ENCODE measurements around the gene MREG.

MREG gene
- 4.3 to 11.2 (median 8.4) reads per million in 4 donors for total RNA-seq

GRCh38 chr2:216013080-216013909 lies at the start of gene MREG:
Gene MREG, minus strand, starts transcription at chr2:216013551. Its CDS starts 224 bp downstream, at chr2:216013327.
- peak; percentile 67 to 84 (median 76) for DNase-seq

- DNase-seq, result no peak
Measured at GRCh38 chr2:216059233-216059834, 46.0 kb upstream of the MREG start.

DNA sequence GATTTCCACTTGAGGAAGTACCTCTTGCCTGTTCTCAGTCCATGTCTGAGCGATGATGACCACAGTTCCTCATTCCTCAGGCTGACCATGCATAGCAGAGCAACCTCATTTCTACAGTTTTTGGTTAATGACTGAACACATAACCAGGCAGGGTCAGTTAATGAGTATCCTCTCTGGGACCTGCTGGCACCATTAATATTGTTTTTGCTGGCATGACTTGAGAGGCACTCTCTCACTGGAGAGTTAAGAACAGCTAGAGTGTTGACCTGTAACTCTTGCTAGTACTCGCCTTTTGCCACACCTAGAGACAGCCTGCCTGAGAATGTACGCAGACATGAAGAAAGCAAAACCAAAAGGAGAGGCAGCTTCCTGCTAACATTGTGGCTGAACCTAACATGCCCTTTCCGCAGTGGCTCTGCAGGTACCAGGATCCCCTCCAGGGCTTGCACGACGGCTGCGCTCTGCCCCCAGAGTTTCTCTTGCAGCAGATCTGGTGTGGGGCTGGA lies 44.4 kb upstream of the MREG start:
- DNase-seq, result peak in 4 of 5 donors; percentile 17 to 79 (median 32)

DNA sequence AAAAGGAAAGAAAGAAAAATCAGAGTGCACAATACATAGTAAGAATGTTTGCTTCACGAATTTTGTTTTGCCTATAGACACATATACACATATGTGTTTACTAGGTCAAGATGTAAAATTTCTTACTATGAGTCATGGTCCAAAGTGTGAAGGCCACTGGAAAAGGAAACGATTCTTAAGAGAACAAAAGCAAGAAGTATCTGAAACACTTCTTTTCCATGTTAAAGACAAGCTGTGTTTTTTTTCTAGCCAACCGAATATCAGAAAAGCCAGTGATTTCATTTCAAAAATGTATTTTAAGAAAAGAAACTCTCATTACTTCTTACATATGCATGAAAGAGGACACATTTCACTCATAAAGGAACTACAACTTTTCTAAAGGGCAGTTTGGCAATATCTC lies 43.4 kb upstream of the MREG start:
- DNase-seq, result no peak

DNA sequence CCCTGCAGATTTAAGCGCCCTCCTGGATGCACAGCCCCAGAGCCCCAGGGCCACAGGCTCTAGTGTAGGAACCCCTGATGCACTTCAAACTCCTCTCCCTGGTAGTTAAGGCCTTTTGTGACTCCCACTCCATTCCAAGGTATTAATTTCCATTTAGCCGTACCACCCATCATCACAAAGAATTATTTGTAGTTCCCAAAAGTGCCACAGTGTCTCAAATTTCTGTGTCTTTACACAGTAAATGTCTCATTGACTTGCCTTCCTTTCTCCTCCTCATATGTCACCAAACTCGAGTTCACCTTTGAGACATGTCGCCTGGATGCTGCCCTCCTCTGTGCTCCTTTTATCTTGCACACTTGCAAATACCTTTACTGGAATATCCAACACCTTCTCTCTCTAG lies 42.3 kb upstream of the MREG start:
- no peak for DNase-seq

DNA sequence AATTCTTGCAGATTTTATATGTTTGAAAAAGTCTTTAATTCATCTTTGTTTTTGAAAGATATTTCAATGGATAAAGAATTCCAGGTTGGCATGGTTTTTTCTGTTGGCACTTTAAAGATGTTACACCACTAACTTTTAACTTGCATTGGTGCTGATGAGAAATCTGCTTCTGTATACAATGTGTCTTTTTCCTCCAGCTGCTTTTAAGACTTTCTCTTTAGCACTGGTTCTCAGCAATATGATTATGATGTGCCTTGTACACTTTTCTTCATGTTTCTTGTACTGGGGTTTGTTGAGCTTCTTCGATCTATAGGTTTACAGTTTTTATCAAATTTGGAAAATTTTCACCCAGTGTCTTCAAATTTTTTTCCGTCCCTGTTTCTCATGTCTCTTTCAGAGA lies 39.1 kb upstream of the MREG start:
- DNase-seq, result no peak

DNA sequence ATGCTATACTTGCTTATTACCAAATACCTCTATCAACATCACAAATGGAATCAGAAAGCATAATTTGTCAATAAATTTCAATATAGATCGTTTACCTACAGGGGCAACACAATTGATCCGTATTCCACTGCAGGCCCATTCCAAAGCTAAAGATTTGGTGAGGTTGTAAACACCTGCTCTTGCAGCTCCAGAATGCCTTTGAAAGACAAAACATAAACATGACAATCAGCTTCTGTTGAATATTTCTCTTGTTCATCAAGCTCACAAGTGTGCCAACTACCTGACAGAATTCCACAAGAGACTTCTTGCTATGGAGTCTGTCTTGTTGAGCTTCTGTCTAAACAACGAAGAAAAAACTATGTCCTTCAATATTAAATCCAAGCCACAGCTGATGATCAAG lies 38.0 kb upstream of the MREG start:
- no peak for DNase-seq

DNA sequence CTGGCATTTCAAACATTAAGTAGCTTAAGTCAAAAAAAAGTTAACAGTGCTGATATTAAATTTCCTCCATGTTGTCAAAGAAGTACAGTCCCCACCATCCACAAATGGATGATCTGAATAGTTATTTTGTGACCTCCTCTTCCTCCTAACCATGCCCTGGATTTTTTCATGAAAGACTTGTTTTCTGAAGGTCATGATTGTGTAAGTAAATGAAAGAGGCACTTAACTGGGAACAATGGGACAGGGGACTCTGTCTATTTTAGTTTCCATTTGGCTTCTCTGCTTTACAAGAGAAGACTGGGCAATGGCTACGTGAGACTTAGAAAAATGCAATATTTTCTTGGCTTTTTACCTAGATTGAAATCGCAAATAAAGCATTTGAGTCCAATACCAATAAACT lies 36.1 kb upstream of the MREG start:
- no peak for DNase-seq

- no peak for DNase-seq
Measured at GRCh38 chr2:216047397-216047796, 34.0 kb upstream of the MREG start.

- peak in 1 of 5 donors; percentile 22 for DNase-seq
Measured at GRCh38 chr2:216044883-216045486, 31.6 kb upstream of the MREG start.

DNA sequence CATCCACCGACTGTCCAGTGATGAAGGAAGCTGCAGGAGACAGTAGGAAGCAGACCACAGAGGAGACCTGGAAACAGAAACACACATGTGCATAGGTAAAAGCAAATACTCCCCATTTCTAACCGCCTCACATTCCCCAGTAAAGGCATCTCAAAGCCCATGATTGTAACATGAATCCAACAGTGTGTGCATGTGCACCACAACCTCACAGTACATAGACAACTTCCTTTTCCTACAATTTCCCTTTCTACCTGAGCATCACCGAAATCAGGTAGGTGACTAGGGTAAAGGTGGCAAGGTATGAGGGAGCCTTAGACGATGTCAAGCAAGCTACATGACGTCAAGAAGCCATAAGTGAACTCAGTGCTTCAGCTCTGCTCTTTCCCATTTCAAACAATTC lies 30.6 kb upstream of the MREG start:
- no peak for DNase-seq

- DNase-seq, result no peak
Measured at GRCh38 chr2:216041438-216041837, 28.1 kb upstream of the MREG start.

DNA sequence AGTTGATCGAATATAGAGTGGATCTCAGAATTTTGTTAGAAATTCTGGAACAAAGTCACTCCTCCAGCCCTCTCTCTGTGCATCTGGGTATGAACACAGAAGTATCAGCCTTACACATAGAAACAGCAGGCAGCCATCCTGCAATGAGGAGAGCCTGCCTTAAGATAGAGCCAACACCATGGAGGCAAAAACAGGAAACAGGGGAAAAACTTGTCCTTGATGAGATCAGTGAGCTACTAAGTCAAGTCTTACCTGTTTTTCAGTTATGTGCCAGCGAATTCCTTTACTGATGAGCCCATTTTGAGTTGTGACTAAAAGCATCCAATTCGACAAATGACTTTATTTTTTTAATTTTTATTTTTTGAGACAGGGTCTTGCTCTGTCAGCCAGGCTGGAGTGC lies 26.6 kb upstream of the MREG start:
- DNase-seq, result no peak

GRCh38 chr2:216034065-216034464 lies 20.7 kb upstream of the MREG start:
- DNase-seq, result peak; percentile 35 to 75 (median 53)

DNA sequence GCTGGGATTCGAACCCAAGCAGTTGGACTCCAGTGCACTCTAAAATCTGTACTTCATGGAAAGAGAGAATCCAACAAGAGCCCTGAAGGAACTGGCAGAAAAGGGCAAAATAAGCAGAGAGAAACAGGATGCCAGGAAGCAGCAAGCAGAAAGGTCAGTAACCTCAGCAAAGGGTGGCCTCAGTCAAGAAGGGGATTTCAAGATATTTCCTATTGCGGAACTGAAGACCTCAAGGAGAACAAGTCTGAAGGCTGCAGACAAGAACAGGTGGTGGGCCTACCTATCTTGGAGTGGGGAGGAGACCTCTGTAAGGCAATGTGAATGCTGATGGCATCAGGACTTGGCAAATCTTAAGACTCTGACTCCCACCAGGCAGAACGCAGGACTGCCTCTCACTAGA lies 20.1 kb upstream of the MREG start:
- no peak for DNase-seq

DNA sequence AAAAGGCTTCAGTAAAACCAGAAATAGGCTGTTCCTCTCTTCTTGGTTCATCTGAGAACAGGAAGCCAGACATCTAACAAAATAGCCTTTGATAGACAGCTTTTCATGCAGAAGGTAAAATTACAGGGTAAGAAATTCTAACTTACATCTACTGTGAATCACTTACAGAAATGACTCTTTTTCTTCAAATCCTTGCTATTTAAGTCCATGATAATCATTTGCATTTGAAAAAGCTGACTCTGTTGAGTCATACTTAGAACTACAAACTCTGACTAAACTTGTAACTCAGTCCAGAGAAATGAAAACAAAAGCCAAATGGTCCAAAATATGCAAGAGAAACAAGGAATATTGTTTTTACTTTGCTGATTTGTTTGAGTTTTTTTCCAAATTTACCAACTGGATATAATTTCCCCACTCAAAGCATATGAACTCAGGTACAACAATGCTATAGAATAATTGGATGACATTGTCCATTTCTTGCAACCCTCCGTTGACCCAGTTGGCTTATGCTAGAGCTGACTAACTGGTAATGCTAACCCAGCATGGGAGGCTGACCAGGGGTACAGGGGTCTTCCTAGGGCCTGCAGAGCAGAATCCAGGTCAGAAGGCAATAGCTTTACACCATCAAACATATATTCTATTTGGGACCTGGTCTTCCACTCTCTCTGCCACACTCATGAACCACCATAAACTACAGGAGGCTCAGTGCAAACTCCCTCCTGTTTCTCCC lies 18.8 kb upstream of the MREG start:
- peak in 1 of 5 donors; percentile 74 for DNase-seq

DNA sequence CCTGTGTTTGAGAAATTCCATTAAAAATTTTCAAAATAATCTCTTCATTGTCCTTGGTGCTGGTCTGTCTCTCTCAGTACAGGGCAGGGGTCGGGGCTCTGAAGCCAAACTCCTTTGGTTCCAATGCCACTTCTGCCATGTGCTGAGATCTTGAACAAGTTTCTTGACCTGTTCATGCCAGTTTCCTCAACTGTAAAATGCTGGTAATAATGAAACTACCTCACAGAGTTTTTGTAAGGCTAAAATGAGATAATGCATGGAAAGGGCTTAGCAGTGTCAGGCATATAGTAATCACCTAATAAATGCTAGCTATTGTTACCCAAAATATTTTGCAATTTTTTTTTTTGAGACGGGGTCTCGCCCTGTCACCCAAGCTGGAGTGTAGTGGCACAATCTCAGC lies 16.9 kb upstream of the MREG start:
- DNase-seq, result peak in 1 of 5 donors; percentile 19

DNA sequence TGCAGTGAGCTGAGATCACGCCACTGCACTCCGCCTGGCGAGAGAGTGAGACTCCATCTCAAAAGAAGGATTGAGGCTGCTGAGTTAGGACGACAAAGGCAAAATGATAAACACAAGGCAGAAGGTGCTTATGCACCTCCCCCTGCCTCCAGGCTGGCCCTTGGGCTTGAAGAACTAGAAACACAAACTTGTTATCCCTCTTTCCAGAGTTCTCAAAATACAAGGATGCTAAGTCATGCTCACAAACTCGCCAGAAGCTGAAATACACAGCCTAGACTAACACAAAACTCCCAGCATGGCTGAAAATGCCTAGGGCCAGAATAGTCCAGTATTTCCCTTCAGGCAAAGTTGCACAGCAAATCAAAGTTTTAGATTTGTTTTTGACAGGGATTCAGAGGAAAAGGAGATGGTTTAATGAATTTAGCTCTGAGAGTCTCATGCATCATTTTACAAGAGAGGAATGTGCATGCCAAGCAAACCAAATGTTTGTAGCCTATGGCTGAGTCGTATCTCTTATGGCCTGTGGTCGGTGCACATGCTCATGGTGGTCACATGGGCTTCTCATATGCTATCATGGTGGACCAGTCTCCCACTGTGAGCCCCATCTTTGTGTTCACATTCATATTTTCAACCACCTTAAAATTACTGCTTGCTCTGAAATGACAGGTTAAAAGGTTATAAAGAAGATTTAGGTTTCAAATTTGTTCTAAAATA lies 16.2 kb upstream of the MREG start:
- peak in 1 of 5 donors; percentile 28 for DNase-seq

- DNase-seq, result no peak
Measured at GRCh38 chr2:216024779-216025336, 11.5 kb upstream of the MREG start.

DNA sequence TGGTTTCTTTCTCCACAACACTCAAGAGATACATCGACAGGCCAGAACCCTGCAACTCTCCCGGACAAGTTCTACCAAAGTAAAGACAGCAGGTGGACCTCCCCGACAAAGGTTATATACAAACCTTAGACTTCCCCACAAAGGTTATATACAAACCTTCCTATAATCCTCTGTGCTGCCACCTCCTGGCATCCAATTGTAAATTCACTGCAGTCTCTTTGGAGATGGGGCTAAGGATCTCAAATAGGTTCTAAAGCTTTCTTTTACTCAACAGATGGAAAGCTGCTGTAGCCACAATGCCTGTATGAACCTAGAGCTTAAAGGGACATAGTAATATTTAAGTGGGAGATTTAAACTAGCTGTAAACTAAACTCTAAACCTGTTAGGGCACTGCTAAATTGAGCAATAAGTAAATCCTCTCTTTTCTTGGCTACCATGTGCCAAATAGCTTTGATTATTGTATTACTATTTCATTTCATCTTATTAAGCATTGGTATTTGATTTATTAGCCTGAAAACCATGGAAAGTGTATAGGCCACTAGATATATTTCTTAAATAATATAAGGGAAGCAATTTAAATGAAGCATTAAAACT lies 9.8 kb upstream of the MREG start:
- peak in 2 of 5 donors; percentile 26 to 49 for DNase-seq

DNA sequence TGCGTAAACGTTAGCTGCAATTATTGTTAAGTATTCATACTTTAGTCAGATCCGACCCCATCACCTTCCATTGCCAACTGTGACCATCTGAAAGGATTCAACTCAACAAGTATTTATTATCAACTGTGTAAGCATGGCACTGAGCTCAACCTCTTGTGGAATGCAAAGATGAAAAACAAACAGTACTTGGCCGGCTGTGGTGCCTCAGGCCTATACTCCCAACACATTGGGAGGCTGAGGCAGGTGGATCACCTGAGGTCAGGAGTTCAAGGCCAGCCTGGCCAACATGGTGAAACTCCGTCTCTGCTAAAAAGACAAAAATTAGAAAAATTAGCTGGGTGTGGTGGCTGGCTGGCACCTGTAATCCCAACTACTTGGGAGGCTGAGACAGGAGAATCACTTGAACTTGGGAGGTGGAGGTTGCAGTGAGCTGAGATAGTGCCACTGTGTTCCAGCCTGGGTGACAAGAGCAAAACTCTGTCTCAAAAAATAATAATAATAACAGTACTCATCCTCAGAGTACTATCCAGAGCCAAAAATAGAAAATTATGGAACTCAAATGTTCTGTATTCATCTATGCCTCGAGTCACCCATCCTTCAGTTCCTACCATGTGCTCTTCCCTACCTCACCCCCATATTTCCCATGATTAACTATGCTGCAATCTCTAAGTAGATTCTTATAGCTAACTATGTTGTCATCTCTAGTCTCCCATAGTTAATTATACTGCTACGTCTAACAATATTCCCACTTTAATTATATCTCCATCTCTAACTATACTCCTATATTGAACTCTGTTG lies 8.6 kb upstream of the MREG start:
- DNase-seq, result no peak
